HepG2 (cell line): ENCODE data around the gene ZNF813. TPM values are rescaled to one million over a fixed set of nuclear protein-coding genes. Genes with fewer than 3 reads are reported as not detected.
"Not testable (repeated sequence)": the region's sequence is repeated elsewhere in the genome, so short reads cannot be mapped to it uniquely, and the experiment has no call there.

Experiments used
- ATAC-seq: fragments of 200-7000 bp; cut with Tn5 transposase; 3 replicates; pipeline ENCODE4 v1.9.1; 2020; ENCODE audit warnings: mild to moderate bottlenecking, moderate library complexity
- BruUV-seq: library from RNA; stranded (reverse); fragments of 400-500 nt; replicated peaks from 2 replicates; lab custom pipeline; 2021; lab: Mats Ljungman, UMichigan
- CTCF ChIA-PET: fragments of 300-600 bp; formaldehyde crosslinking; extraction: SDS; loops from one replicate; lab custom pipeline; 2021; ENCODE audit warnings: low total read pairs, inconsistent platforms, low intra/inter-chr PET ratio; lab: Yijun Ruan, JAX
- POLR2A ChIA-PET: fragments of 350-600 bp; sonication (Branson Sonifier 250); formaldehyde crosslinking; loops from one replicate; lab custom pipeline; 2020; ENCODE audit warnings: antibody characterized with exemption, inconsistent platforms; lab: Yijun Ruan, JAX
- DNase-seq: peaks from one replicate; pipeline ENCODE4 v3.0.0-alpha.2; 2015; ENCODE audit warnings: low spot score
- FAIRE-seq: peaks from 3 replicates; lab custom pipeline; 2011; peaks lifted over from hg19 to GRCh38; lab: Jason Lieb, UNC
- H2AFZ ChIP-seq: one replicate; pipeline ENCODE4 v1.6.1; 2011; ENCODE audit warnings: low read length, inconsistent platforms
- H3K27ac ChIP-seq: fragments of 300-600 bp; 3 replicates; pipeline ENCODE4 v1.8.0; 2011; ENCODE audit warnings: mixed run types, mild to moderate bottlenecking, mixed read lengths, low read length, inconsistent platforms; ENCODE audit not compliant: insufficient read depth; ENCODE audit errors: extremely low read length
- H3K27me3 ChIP-seq, 2 experiments: fragments of 200-600 bp in 1 of 2; 2 replicates in 1 of 2; 3 replicates in 1 of 2; pipeline versions ENCODE4 v1.6.0 to v1.8.0; 2011; ENCODE audit warnings: low read length in 2 of 2, mild to moderate bottlenecking in 2 of 2, moderate library complexity in 2 of 2, inconsistent platforms in 1 of 2; ENCODE audit not compliant: insufficient read depth in 2 of 2, control insufficient read depth in 1 of 2
- H3K36me3 ChIP-seq, 2 experiments: fragments of 200-600 bp in 1 of 2; replicated peaks in 1 of 2; 2 replicates in 1 of 2; 3 replicates in 1 of 2; pipeline versions ENCODE4 v1.5.1 to v1.8.0; 2011; ENCODE audit warnings: low read length in 2 of 2, inconsistent platforms in 1 of 2; ENCODE audit not compliant: insufficient read depth in 2 of 2, control insufficient read depth in 1 of 2
- H3K4me1 ChIP-seq: 2 replicates; pipeline ENCODE4 v1.5.1; 2012; ENCODE audit warnings: low read length, inconsistent platforms; ENCODE audit not compliant: insufficient read depth
- H3K4me2 ChIP-seq: 2 replicates; pipeline ENCODE4 v1.6.0; 2011; ENCODE audit warnings: low read depth, low read length, inconsistent platforms
- H3K4me3 ChIP-seq, 3 experiments: fragments of 200-600 bp in 1 of 3; sonication (generic), shearing (Covaris generic) in 1 of 3; replicated peaks in 1 of 3; 2 replicates each; pipeline ENCODE4 v1.5.1; 2011 to 2016; ENCODE audit warnings: low read length in 3 of 3, inconsistent platforms in 2 of 3, low read depth in 2 of 3, mild to moderate bottlenecking in 2 of 3, control low read depth in 1 of 3, mixed read lengths in 1 of 3; ENCODE audit not compliant: insufficient read depth in 1 of 3
- H3K79me2 ChIP-seq: one replicate; pipeline ENCODE4 v1.6.1; 2011; ENCODE audit warnings: low read length, inconsistent platforms; ENCODE audit not compliant: insufficient read depth
- H3K9ac ChIP-seq: 2 replicates; pipeline ENCODE4 v1.6.0; 2011; ENCODE audit warnings: mild to moderate bottlenecking, low read depth, low read length, inconsistent platforms; ENCODE audit not compliant: insufficient read depth
- H3K9me3 ChIP-seq: 2 replicates; pipeline ENCODE4 v1.5.1; 2012; ENCODE audit warnings: mild to moderate bottlenecking, low read length
- H4K20me1 ChIP-seq: 2 replicates; pipeline ENCODE4 v1.6.0; 2011; ENCODE audit warnings: inconsistent platforms, mild to moderate bottlenecking, low read length, moderate library complexity; ENCODE audit not compliant: insufficient read depth
- RAD21 ChIP-seq: fragments of 450-650 bp; formaldehyde crosslinking; IDR thresholded peaks from 2 replicates; pipeline ENCODE4 v1.5.0; 2020; ENCODE audit warnings: mild to moderate bottlenecking
- SOX13 ChIP-seq, 3 experiments: fragments of 450-650 bp in 1 of 3; sonication (generic) in 1 of 3; formaldehyde crosslinking in 1 of 3; IDR thresholded peaks in 2 of 3; conservative IDR thresholded peaks in 1 of 3; 2 replicates each; pipeline versions ENCODE4 v1.5.0 to v1.6.1; 2016 to 2020; ENCODE audit warnings: antibody characterized with exemption in 1 of 3, mild to moderate bottlenecking in 1 of 3, missing compliant biosample characterization in 1 of 3, missing genetic modification reagents in 1 of 3, moderate library complexity in 1 of 3
- SOX5 ChIP-seq: IDR thresholded peaks from 2 replicates; pipeline ENCODE4 v1.6.1; 2016; ENCODE audit warnings: borderline replicate concordance
- STAG1 ChIP-seq: sonication (generic); formaldehyde crosslinking; IDR thresholded peaks from 2 replicates; pipeline ENCODE4 v1.4.0; 2020; ENCODE audit warnings: missing genetic modification reagents
- WGBS: methylation state at CpG from one replicate; pipeline ENCODE4 v1.1.6; 2017; ENCODE audit warnings: low lambda C conversion rate; 5-methylcytosine and 5-hydroxymethylcytosine counted together
- in situ Hi-C: cut with HindIII; loops from 2 replicates; pipeline ENCODE4 v1.10.0; 2017; ENCODE audit warnings: low pct_unique_long_range_greater_than_20kb; ENCODE audit not compliant: extremely low pct_ligation_motif_present
- intact Hi-C: fragments of 100-400 bp; cut with micrococcal nuclease; formaldehyde crosslinking; loops from one replicate; pipeline ENCODE4 v1.10.0; 2022; ENCODE audit not compliant: unreplicated experiment
- polyA plus RNA-seq, 8 experiments: library from polyadenylated mRNA; depleted of rRNA in 3 of 8; stranded (reverse) in 7 of 8; unstranded in 1 of 8; fragments of >200 nt; fragmentation: Illumina TruSeq in 4 of 8; extraction: Trizol in 4 of 8; gene quantifications; 2 replicates each; pipeline versions ENCODE4 v1.2.1 to v1.2.3, GENCODE V29; 2011 to 2016; ENCODE audit warnings: low read depth in 4 of 8, missing spikeins in 1 of 8, mixed read lengths in 1 of 8; ENCODE audit not compliant: insufficient read depth in 1 of 8
- total RNA-seq, 5 experiments: library from RNA; depleted of rRNA; stranded (reverse); fragments of >200 nt; fragmentation: Illumina TruSeq; extraction: Trizol; gene quantifications; 2 replicates each; pipeline ENCODE4 v1.2.3, GENCODE V29; 2016; ENCODE audit warnings: low read depth in 1 of 5
- TF ChIP-seq, protein P1 (sequence below): sonication (generic); formaldehyde crosslinking; IDR thresholded peaks from 2 replicates; pipeline ENCODE4 v1.5.0; 2020; ENCODE audit warnings: mild to moderate bottlenecking, missing genetic modification reagents, moderate library complexity

The ZNF813 gene
- total and polyA plus RNA-seq, 2 of the 13 experiments (the other 11 are each of a cell fraction or from before 2014, with no cell fraction given) = 2.1 to 8.9 TPM

DNA sequence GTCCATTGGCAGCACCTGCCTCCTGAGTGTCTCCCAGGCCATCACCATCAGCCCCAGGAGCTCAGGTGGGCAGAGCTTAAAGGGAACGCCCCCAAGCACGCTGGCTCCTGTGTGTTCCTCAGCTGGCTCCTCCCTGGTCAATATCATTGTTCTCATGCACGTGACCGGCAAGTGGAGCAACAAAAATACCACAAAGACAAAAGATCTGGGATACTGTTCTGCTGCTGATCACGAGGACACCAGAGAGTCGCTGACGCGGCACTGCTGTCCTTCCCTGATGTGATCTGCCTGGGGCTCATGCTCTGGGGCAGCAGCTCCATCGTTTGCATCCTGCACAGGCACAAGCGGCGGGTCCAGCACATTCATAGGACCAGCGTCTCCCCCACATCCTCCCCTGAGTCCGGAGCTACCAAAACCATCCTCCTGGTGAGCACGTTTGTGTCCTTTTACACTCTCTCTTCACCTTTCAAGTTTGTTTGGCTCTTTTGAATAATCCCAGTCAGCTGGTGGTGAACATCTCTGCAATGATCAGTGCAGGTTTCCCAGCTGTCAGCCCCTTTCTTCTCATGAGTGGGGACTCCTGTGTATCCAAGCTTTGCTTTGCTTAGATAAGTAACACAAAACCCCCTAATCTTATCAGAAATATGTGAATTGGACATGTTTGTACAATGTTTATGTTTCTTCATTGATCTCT is 36.3 kb downstream of the ZNF813 start:
- H2AFZ ChIP-seq; H3K79me2 ChIP-seq; H3K9me3 ChIP-seq; H4K20me1 ChIP-seq; H3K36me3 ChIP-seq; CTCF ChIA-PET; in situ Hi-C loops; intact Hi-C loops; FAIRE-seq; H3K27ac ChIP-seq; H3K27me3 ChIP-seq; H3K9ac ChIP-seq; TF ChIP-seq SOX13 (IDR thresholded peaks at IDR 0.05): not testable (repeated sequence)
- TSS peak; percentile 55 for BruUV-seq
- ATAC-seq = peak; percentile 74
- POLR2A ChIA-PET = interaction anchor here (0.8 to 1.4 kb wide), 4 partner anchors 72 to 83 kb away, joined by 3 to 5 read pairs (median 4); partner anchors contain the start of gene ZNF761
- Histone ChIP-seq H3K4me1 (peaks cover 50% of the 10 kb centered on the region), H3K4me2 (peak overlapping the region; percentile 75), H3K4me3 (peak overlapping the region in 2 of 3 experiments; percentile 20; a peak in 3 of 6 replicates)
- no CpG with 5 or more reads among the region's 14 CpGs for WGBS
- TF ChIP-seq SOX5 (CRISPR knock-in tag) (peak; percentile 78), SOX13 (CRISPR knock-in tag; conservative IDR thresholded peaks at IDR 0.05 in 1 of 2, IDR thresholded peaks at IDR 0.05 in 1 of 2) (peak in 1 of 2 experiments; percentile 78; a peak in 2 of 4 replicates)
- peak; percentile 31 for DNase-seq

DNA sequence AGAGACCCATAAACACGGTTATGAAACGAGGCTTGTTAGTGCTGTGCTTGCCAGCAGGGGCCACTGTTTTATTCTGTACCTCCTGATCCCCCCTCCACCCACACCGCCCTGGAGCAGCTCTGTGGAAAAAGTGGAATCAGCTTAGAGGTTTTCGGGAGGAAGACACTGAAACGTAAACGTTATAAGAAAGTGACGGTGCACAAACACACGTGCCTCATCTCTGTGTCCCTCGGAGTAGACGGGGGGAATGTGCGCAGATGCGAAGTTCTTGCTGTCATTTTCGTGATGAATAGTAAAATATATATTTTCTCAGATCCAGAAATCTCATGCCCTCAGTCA is 36.8 kb downstream of the ZNF813 start:
- BruUV-seq, H3K9me3 ChIP-seq, in situ Hi-C loops, H3K79me2 ChIP-seq, H4K20me1 ChIP-seq, intact Hi-C loops, CTCF ChIA-PET, H3K36me3 ChIP-seq, H2AFZ ChIP-seq, H3K27me3 ChIP-seq: not testable (repeated sequence)
- Histone ChIP-seq H3K9ac (peak overlapping the region; percentile 57), H3K4me2 (peak overlapping the region; percentile 75), H3K27ac (peak overlapping the region; percentile 43), H3K4me3 (peak overlapping the region; percentile 31 to 46 (median 37); a peak in 4 of 6 replicates), H3K4me1 (peaks cover 55% of the 10 kb centered on the region)
- POLR2A ChIA-PET = interaction anchor here (0.8 to 1.4 kb wide), 5 partner anchors 16 to 82 kb away, joined by 3 to 5 read pairs (median 4); partner anchors contain the start of gene ZNF761
- TF ChIP-seq RAD21 (CRISPR knock-in tag) (0 out of 2 replicates have a peak, but pooled peaks have one; percentile 22), STAG1 (CRISPR knock-in tag) (0 out of 2 replicates have a peak, but pooled peaks have one; percentile 25)
- TF ChIP-seq, protein P1, sequence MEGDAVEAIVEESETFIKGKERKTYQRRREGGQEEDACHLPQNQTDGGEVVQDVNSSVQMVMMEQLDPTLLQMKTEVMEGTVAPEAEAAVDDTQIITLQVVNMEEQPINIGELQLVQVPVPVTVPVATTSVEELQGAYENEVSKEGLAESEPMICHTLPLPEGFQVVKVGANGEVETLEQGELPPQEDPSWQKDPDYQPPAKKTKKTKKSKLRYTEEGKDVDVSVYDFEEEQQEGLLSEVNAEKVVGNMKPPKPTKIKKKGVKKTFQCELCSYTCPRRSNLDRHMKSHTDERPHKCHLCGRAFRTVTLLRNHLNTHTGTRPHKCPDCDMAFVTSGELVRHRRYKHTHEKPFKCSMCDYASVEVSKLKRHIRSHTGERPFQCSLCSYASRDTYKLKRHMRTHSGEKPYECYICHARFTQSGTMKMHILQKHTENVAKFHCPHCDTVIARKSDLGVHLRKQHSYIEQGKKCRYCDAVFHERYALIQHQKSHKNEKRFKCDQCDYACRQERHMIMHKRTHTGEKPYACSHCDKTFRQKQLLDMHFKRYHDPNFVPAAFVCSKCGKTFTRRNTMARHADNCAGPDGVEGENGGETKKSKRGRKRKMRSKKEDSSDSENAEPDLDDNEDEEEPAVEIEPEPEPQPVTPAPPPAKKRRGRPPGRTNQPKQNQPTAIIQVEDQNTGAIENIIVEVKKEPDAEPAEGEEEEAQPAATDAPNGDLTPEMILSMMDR (CRISPR knock-in tag) = 0 out of 2 replicates have a peak, but pooled peaks have one; percentile 3
- DNase-seq (peak; percentile 13), ATAC-seq (peak; percentile 81), FAIRE-seq (peak; percentile 98)
- 18% methylated on average over 12 of the region's 13 CpGs for WGBS
